B cell (primary cell): ENCODE data around the gene KRTAP4-7.
"Not testable (repeated sequence)": the region's sequence is repeated elsewhere in the genome, so short reads cannot be mapped to it uniquely, and the experiment has no call there.

Source experiments
- EZH2 ChIP-seq: IDR thresholded peaks from 2 replicates; pipeline ENCODE4 v1.6.1; 2012; ENCODE audit warnings: borderline replicate concordance, low read depth, mild to moderate bottlenecking, moderate library complexity, low read length; ENCODE audit not compliant: insufficient read depth, poor library complexity, severe bottlenecking
- TF ChIP-seq, protein P1 (sequence below): fragments of 200-600 bp; IDR thresholded peaks from one replicate; pipeline ENCODE4 v1.8.0; 2022; ENCODE audit warnings: antibody characterized with exemption, mild to moderate bottlenecking

DNA sequence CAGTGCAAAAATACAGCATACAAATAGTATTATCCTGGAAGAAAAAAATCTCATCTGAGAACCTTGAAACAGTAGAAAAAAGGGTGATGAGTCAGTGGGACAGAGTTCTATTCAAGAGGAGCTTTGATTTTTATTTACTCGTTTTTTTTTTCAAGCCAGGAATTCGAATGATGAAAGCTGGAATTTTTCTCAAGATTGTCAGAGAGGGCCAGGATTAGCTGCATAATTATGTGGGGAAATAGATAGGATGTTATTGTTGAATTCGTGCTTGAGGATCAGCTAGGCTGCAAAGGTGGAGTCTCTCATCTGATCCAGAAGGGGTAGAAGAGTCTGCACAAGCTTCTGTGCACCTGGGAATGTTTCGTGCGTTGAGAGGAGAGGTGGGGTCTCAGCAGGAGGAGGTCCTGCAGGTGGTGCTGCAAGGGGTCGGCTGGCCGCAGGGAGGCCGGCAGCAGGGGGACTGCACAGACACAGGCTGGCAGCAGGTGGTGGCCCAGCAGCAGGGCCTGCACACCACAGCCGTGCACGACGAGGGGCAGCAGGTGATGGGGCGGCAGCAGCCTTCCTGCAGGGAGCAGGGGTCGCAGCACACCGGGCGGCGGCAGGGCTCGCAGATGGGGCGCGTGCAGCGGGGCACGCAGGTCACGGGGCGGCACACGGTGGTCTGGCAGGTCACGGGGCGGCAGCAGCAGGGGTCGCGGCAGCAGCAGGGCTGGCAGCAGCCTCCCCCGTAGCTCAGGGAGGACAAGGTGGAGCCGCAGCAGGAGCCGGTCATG, 24.5 kb upstream of the KRTAP4-7 start:
- TF ChIP-seq, protein P1, sequence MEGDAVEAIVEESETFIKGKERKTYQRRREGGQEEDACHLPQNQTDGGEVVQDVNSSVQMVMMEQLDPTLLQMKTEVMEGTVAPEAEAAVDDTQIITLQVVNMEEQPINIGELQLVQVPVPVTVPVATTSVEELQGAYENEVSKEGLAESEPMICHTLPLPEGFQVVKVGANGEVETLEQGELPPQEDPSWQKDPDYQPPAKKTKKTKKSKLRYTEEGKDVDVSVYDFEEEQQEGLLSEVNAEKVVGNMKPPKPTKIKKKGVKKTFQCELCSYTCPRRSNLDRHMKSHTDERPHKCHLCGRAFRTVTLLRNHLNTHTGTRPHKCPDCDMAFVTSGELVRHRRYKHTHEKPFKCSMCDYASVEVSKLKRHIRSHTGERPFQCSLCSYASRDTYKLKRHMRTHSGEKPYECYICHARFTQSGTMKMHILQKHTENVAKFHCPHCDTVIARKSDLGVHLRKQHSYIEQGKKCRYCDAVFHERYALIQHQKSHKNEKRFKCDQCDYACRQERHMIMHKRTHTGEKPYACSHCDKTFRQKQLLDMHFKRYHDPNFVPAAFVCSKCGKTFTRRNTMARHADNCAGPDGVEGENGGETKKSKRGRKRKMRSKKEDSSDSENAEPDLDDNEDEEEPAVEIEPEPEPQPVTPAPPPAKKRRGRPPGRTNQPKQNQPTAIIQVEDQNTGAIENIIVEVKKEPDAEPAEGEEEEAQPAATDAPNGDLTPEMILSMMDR, result not testable (repeated sequence)
- TF ChIP-seq EZH2, result not testable (repeated sequence)
